Brain microvascular endothelial cell (primary cell): ENCODE measurements around the gene FAM193A.

ENCODE experiments used
- DNase-seq: peaks from one replicate; pipeline ENCODE4 v3.0.0-alpha.2; 2020
- H3K27ac ChIP-seq: fragments of 250-450 bp; sonication (Bioruptor Pico); 2 replicates; pipeline ENCODE4 v1.5.1; 2020; ENCODE audit warnings: mild to moderate bottlenecking, moderate library complexity
- H3K27me3 ChIP-seq: fragments of 250-450 bp; sonication (Bioruptor Pico); replicated peaks from 2 replicates; pipeline ENCODE4 v1.5.1; 2020; ENCODE audit warnings: mild to moderate bottlenecking
- H3K36me3 ChIP-seq: fragments of 250-450 bp; sonication (Bioruptor Pico); replicated peaks from 2 replicates; pipeline ENCODE4 v1.5.1; 2020; ENCODE audit warnings: mild to moderate bottlenecking
- H3K4me3 ChIP-seq: 2 replicates; pipeline ENCODE4 v1.5.1; 2011; ENCODE audit warnings: low read depth, mild to moderate bottlenecking, control low read depth, low read length, moderate library complexity
- in situ Hi-C: cut with HindIII; loops from 2 replicates; pipeline ENCODE4 v1.10.0; 2017; ENCODE audit warnings: low sequenced_read_pairs, low pct_ligation_motif_present
- TF ChIP-seq, protein P1 (sequence below): IDR thresholded peaks from 2 replicates; pipeline ENCODE4 v1.5.1; 2011; ENCODE audit warnings: low read depth, mild to moderate bottlenecking, moderate library complexity, low read length, control low read depth, inconsistent platforms; ENCODE audit errors: missing control alignments

Gene FAM193A

DNA sequence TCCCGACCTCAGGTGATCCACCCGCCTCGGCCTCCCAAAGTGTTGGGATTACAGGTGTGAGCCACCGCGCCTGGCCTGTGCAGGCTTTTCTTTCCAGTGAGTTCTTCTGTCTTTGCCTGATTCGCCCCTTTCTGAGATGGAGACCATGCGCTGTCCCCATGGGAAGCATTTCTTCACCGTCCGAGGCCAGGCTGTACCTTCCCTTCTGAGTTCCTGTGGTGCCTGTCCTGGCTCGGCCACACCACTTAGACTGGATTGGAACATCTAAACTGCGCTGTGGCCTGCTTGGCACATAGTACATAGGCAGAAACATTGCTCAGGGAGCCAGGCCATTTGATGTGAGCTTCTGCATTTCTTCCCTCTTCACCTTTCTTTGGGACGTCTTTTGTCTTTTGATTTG is 23.7 kb downstream of the FAM193A start:
- DNase-seq = no peak
- no peak overlapping the region for H3K4me3 ChIP-seq
- TF ChIP-seq, protein P1, sequence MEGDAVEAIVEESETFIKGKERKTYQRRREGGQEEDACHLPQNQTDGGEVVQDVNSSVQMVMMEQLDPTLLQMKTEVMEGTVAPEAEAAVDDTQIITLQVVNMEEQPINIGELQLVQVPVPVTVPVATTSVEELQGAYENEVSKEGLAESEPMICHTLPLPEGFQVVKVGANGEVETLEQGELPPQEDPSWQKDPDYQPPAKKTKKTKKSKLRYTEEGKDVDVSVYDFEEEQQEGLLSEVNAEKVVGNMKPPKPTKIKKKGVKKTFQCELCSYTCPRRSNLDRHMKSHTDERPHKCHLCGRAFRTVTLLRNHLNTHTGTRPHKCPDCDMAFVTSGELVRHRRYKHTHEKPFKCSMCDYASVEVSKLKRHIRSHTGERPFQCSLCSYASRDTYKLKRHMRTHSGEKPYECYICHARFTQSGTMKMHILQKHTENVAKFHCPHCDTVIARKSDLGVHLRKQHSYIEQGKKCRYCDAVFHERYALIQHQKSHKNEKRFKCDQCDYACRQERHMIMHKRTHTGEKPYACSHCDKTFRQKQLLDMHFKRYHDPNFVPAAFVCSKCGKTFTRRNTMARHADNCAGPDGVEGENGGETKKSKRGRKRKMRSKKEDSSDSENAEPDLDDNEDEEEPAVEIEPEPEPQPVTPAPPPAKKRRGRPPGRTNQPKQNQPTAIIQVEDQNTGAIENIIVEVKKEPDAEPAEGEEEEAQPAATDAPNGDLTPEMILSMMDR = no peak
- H3K27ac ChIP-seq = no peak overlapping the region
- H3K27me3 ChIP-seq = no peaks in the 10 kb centered on the region
- H3K36me3 ChIP-seq = peaks cover 4% of the 10 kb centered on the region
- in situ Hi-C loops = no loop called here

DNA sequence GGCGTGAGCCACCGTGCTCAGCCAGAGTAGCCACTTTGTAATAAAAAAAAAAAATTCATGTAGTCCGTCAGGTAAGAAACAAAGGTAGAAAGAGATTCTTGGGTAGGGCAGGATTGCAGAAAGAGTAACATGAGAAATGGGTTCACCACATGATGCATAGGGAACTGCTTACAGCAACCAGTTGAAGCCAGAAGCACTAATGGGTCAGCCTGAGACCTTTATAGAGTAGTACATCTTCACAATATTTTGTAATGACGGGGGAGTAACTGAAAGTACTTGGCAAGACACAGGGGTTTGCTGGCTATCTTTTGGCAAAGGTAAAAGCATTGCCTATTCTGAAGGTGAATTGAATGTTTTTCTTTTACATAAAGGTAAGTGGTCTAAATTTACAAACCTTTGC is 29.1 kb downstream of the FAM193A start:
- DNase-seq = no peak
- no peak overlapping the region for H3K4me3 ChIP-seq
- H3K36me3 ChIP-seq = peaks cover 7% of the 10 kb centered on the region
- no peak overlapping the region for H3K27ac ChIP-seq
- H3K27me3 ChIP-seq = no peaks in the 10 kb centered on the region
- in situ Hi-C loops = no loop called here
- TF ChIP-seq, protein P1 = no peak

- no peak for DNase-seq
- in situ Hi-C loops = no loop called here
- no peaks in the 10 kb centered on the region for H3K27me3 ChIP-seq
- TF ChIP-seq, protein P1 = no peak
- no peak overlapping the region for H3K4me3 ChIP-seq
- no peak overlapping the region for H3K27ac ChIP-seq
- H3K36me3 ChIP-seq = peaks cover 3% of the 10 kb centered on the region
Observed at GRCh38 chr4:2570036-2570435, 33.6 kb downstream of the FAM193A start.

DNA sequence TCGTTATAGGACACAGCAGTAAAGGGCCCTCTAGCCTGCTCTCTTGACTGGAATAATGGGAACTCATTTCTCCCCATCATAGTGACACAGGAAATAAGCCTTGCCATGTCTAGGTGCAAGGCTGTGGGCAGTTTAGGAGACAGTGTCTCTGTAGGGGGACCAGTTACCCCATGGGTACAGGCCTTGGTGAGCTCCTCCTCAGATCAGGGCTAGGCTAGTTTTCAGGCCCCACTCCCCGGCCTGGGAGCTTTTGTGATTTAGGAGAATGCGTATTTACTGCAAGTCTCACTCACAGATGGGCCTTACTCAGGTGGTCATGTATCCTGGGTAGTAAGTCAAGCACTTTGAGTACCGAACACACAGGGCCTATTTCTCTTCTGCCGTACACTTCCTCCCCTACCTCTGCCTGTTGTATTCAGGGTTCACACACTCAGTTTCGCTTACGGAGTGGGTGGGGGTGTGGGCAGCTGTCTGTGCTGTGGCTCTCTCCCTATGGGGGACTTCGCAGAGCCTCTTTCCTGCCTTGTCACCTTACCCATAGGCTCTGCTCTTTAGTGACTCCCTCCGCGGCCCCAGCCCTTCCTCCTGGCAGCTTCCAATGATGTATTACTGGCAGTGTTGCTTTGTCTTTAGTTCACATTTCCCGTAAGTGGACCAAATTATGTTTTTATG is 34.2 kb downstream of the FAM193A start:
- no peak overlapping the region for H3K4me3 ChIP-seq

DNA sequence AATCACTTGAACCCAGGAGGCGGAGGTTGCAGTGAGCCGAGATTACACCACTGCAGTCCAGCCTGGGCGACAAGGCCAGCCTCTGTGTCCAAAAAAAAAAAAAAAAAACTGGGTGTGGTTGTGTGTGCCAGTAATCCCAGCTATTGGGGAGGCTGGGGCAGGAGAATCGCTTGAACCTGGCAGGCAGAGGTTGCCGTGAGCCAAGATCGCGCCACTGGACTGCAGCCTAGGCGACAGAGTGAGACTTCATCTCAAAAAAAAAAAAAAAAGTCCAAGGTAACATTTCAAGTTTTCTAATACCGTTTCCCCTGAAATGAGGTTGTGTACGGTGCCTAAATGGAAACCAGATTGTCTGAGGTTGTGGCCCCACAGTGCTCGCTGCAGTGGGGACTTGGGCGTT is 35.6 kb downstream of the FAM193A start:
- TF ChIP-seq, protein P1 = no peak
- Histone ChIP-seq H3K27ac (no peak overlapping the region), H3K4me3 (no peak overlapping the region), H3K36me3 (no peaks in the 10 kb centered on the region), H3K27me3 (no peaks in the 10 kb centered on the region)
- in situ Hi-C loops = no loop called here
- no peak for DNase-seq

More for the DNA sequence above, 34.2 kb downstream of the FAM193A start:
- no peaks in the 10 kb centered on the region for H3K27me3 ChIP-seq
- H3K27ac ChIP-seq = no peak overlapping the region
- TF ChIP-seq, protein P1 = no peak
- in situ Hi-C loops = no loop called here
- H3K36me3 ChIP-seq = peaks cover under 1% of the 10 kb centered on the region
- DNase-seq = no peak

DNA sequence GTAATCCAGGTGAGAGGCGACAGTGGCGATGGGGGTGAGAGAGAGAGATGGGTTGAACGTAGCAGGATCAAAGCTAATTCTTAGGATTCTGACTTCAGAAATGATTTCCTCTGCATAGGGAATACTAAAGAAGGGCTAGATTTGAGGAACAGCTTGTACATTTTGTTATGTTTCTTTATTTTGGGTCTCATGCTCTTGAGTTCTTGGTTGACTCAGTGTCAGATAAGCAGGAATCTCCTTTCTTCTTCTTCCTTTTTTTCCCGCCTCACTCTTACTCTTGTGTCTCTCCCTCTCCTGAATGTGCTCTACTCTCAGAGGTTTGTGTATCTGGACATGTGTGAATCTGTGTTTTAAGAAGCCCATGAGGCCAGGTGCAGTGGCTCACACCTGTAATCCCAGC is 36.4 kb downstream of the FAM193A start:
- Histone ChIP-seq H3K4me3 (no peak overlapping the region), H3K27me3 (no peaks in the 10 kb centered on the region), H3K36me3 (no peaks in the 10 kb centered on the region), H3K27ac (no peak overlapping the region)
- in situ Hi-C loops = no loop called here
- DNase-seq = no peak
- TF ChIP-seq, protein P1 = no peak
